Measurements from ENCODE around the gene TDP1. TPM values are rescaled to one million over a fixed set of nuclear protein-coding genes. Genes with fewer than 3 reads are reported as not detected.

TDP1 gene
- total RNA-seq, 1 donor from 2014 or later = 54.7 TPM

DNA sequence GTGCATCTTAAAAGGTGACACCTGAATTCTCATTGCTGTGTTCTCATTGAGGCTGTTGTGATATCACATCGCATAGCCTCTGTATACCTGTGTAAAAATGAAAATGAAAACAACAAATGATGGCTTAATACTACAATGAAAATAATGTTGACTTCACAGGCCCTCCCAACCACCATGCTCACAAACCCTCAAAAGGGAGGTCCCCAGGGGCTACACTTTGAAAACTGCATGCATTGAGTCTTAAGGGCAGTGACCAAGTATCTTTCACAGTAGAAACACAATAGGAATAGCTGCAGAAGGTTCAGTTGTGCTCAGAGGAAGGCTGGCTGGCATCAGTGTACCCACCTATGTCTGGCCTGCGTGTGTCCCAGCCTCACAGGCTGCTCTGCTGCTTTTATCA, 78.4 kb downstream of the TDP1 start:
- Mint-ChIP-seq H3K27ac (no peak overlapping the region), H3K4me3 (no peak overlapping the region), H3K27me3 (no peaks in the 10 kb centered on the region), H3K9me3 (no peaks in the 10 kb centered on the region), H3K36me3 (ENCODE audit: low read depth) (peaks cover 72% of the 10 kb centered on the region), H3K4me1 (no peaks in the 10 kb centered on the region)
- ATAC-seq (ENCODE audit: low read depth) (no peak), DNase-seq (no peak)
- intact Hi-C loops (cut with micrococcal nuclease) = no loop called here
- ChIA-PET POLR2A (no interaction called here), CTCF (no interaction called here)
- TF ChIP-seq, protein P1, sequence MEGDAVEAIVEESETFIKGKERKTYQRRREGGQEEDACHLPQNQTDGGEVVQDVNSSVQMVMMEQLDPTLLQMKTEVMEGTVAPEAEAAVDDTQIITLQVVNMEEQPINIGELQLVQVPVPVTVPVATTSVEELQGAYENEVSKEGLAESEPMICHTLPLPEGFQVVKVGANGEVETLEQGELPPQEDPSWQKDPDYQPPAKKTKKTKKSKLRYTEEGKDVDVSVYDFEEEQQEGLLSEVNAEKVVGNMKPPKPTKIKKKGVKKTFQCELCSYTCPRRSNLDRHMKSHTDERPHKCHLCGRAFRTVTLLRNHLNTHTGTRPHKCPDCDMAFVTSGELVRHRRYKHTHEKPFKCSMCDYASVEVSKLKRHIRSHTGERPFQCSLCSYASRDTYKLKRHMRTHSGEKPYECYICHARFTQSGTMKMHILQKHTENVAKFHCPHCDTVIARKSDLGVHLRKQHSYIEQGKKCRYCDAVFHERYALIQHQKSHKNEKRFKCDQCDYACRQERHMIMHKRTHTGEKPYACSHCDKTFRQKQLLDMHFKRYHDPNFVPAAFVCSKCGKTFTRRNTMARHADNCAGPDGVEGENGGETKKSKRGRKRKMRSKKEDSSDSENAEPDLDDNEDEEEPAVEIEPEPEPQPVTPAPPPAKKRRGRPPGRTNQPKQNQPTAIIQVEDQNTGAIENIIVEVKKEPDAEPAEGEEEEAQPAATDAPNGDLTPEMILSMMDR (IDR thresholded peaks at IDR 0.05) = no peak

DNA sequence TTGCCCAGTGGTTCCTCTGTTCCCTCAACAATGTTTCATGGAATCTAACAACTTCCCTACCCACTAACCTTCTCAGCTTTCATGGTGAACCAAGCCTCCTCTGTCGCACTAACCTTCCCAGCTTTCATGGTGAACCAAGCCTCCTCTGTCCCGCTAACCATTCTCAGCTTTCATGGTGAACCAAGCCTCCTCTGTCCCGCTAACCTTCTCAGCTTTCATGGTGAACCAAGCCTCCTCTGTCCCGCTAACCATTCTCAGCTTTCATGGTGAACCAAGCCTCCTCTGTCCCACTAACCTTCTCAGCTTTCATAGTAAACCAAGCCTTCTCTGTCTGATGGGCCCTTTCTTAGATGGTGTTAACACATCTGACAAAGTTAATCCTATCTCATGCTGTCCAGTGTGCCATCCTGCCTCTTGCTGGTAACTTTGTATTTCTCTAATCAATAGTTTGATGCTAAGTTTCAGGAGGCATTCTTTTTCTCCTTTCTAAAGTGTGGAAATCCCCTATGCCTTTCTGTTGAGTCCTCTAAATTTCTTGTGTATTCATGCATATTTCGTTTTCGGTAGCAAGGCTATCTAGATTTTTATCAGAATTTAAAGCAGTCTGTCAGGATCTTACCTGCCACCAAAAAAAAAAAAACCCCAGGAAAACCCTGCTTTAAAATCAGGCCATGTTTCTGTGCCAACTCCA, 79.3 kb downstream of the TDP1 start:
- CTCF ChIA-PET = no interaction called here
- H3K27ac Mint-ChIP-seq = no peak overlapping the region

DNA sequence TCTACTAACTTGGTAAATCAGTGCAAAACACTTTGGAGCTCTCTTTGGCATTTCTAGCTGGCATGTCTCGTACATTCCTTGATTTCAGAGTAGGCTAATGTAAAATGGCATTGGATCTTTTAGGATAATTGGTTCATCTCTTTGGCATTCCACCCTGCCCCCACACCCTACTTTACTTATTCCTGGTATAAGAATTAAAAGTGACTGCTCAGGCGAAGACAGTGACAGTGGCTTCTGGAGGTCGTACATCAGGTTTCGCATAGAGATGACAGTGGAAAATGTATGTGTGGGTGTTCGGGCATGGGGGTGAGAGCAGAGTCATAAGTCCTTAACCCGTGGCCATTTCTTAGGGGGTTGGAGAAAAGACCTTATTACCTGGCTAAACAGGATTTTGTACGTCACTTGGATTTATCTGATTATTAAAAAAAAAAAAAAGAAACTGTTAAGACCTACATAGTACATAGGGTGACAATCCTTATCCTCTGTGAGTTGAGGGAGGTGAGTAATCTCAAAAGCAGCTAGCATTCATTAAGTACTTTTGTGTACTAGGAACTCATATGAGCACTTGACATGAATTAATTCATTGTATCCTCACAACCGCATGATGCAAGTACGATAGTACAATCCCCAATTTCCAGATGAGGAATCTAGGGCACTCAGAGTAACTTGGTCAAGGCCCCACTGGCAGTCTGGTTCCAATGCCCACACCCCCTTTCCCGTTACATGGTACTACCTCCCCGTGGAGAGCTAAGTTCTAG, 83.7 kb downstream of the TDP1 start:
- ChIA-PET POLR2A (no interaction called here), CTCF (no interaction called here)
- Mint-ChIP-seq H3K36me3 (ENCODE audit: low read depth) (peaks cover 86% of the 10 kb centered on the region), H3K27me3 (no peaks in the 10 kb centered on the region), H3K27ac (no peak overlapping the region), H3K4me3 (no peak overlapping the region), H3K4me1 (no peaks in the 10 kb centered on the region), H3K9me3 (no peaks in the 10 kb centered on the region)
- no peak for DNase-seq
- no peak for ATAC-seq (ENCODE audit: low read depth)
- intact Hi-C loops (cut with micrococcal nuclease) = no loop called here
- TF ChIP-seq, protein P1 (IDR thresholded peaks at IDR 0.05) = no peak

More for the DNA sequence above, 79.3 kb downstream of the TDP1 start:
- H3K27me3 Mint-ChIP-seq = no peaks in the 10 kb centered on the region
- no peak overlapping the region for H3K4me3 Mint-ChIP-seq
- no peaks in the 10 kb centered on the region for H3K9me3 Mint-ChIP-seq
- H3K4me1 Mint-ChIP-seq = no peaks in the 10 kb centered on the region
- ATAC-seq (ENCODE audit: low read depth) (no peak), DNase-seq (no peak)
- POLR2A ChIA-PET = no interaction called here
- TF ChIP-seq, protein P1 (IDR thresholded peaks at IDR 0.05) = no peak
- peaks cover 81% of the 10 kb centered on the region for H3K36me3 Mint-ChIP-seq (ENCODE audit: low read depth)
- intact Hi-C loops (cut with micrococcal nuclease) = no loop called here

DNA sequence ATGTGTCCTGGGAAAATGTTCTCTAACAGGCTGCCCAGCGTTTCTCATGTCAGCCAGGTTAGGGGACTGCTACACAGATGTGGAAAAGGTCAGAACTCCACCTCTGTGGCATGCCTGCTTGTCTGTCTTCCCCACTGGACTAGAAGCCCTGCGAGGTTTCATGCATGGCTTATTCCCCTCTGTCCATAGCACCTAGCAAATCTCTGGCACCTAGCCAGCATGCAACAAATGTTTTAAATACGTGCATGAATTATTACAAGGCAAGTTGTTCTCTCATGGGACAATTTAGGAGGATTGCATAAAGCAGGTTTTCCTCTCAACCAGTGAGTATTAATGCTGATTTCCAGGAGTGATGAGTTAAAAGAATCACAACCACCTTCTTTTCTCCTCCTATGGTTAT, 84.7 kb downstream of the TDP1 start:
- Mint-ChIP-seq H3K36me3 (ENCODE audit: low read depth) (peaks cover 85% of the 10 kb centered on the region), H3K4me1 (no peaks in the 10 kb centered on the region), H3K9me3 (no peaks in the 10 kb centered on the region), H3K27ac (no peak overlapping the region), H3K27me3 (no peaks in the 10 kb centered on the region), H3K4me3 (no peak overlapping the region)
- CTCF ChIA-PET = no interaction called here
- no peak for DNase-seq
- POLR2A ChIA-PET = no interaction called here
- intact Hi-C loops (cut with micrococcal nuclease) = no loop called here
- ATAC-seq (ENCODE audit: low read depth) = no peak
- TF ChIP-seq, protein P1 (IDR thresholded peaks at IDR 0.05) = no peak

DNA sequence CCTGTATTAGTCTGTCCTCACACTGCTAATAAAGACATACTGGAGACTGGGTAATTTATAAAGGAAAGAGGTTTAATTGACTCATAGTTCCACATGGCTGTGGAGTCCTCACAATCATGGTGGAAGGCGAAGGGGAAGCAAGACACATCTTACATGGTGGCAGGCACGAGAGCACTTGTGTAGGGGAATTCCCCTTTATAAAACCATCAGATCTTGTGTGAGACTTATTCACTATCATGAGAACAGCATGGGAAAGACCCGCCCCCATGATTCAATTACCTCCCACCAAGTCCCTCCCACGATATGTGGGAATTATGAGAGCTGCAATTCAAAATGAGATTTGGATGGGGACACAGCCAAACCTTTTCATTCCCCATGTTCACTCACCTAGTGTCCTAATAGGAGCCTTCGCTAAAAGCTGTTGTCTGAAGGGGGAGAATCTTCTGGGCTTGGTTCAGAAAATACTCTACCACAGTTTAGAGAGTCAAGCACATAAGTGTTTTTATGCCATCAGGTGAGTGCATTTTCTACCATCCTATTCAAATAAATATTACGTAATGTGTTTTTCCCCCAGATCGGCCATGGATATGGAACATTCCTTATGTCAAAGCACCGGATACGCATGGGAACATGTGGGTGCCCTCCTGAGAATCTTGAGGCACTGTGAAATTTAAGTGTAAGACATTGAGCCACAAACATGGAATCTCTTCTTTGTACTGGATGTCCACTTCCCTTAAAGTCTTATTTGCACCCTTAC, 86.9 kb downstream of the TDP1 start:
- ATAC-seq (ENCODE audit: low read depth) = no peak
- intact Hi-C loops (cut with micrococcal nuclease) = no loop called here
- TF ChIP-seq, protein P1 (IDR thresholded peaks at IDR 0.05) = no peak
- DNase-seq = no peak
- Mint-ChIP-seq H3K4me1 (no peaks in the 10 kb centered on the region), H3K27ac (no peak overlapping the region), H3K9me3 (no peaks in the 10 kb centered on the region), H3K27me3 (no peaks in the 10 kb centered on the region), H3K4me3 (no peak overlapping the region), H3K36me3 (ENCODE audit: low read depth) (peaks cover 68% of the 10 kb centered on the region)
- ChIA-PET CTCF (no interaction called here), POLR2A (no interaction called here)

Data from activated B cell treated with CpG ODN at 0.5 μM for 24 hours (primary cell).